Left ventricle myocardium superior (tissue), 1 donor: ENCODE data around the gene PREX1. TPM values are rescaled to one million over a fixed set of nuclear protein-coding genes. Genes with fewer than 3 reads are reported as not detected.
"Not testable (repeated sequence)": the region's sequence is repeated elsewhere in the genome, so short reads cannot be mapped to it uniquely, and the experiment has no call there.

Source experiments
- ATAC-seq: fragments of 200-7000 bp; cut with Tn5 transposase; one replicate; pipeline ENCODE4 v1.9.1; 2020; ENCODE audit warnings: mild to moderate bottlenecking, moderate library complexity
- DNase-seq: peaks from one replicate; pipeline ENCODE4 v3.0.0-alpha.2; 2020
- intact Hi-C: fragments of 100-400 bp; cut with micrococcal nuclease; formaldehyde crosslinking; loops from one replicate; pipeline ENCODE4 v1.11.0; 2022
- total RNA-seq: library from RNA; stranded (reverse); fragmentation: NEBNext Ultra II Directional; extraction: Animal tissue kit (Norgen Biotek cat#: 25700); gene quantifications from one replicate; pipeline ENCODE4 v1.2.1, GENCODE V29; 2021
- donor health status: DM: no; HTN: yes; CAD: no; lungs with severe emphysema.

The PREX1 gene
- total RNA-seq, 1 donor from 2014 or later, result 8.3 TPM

DNA sequence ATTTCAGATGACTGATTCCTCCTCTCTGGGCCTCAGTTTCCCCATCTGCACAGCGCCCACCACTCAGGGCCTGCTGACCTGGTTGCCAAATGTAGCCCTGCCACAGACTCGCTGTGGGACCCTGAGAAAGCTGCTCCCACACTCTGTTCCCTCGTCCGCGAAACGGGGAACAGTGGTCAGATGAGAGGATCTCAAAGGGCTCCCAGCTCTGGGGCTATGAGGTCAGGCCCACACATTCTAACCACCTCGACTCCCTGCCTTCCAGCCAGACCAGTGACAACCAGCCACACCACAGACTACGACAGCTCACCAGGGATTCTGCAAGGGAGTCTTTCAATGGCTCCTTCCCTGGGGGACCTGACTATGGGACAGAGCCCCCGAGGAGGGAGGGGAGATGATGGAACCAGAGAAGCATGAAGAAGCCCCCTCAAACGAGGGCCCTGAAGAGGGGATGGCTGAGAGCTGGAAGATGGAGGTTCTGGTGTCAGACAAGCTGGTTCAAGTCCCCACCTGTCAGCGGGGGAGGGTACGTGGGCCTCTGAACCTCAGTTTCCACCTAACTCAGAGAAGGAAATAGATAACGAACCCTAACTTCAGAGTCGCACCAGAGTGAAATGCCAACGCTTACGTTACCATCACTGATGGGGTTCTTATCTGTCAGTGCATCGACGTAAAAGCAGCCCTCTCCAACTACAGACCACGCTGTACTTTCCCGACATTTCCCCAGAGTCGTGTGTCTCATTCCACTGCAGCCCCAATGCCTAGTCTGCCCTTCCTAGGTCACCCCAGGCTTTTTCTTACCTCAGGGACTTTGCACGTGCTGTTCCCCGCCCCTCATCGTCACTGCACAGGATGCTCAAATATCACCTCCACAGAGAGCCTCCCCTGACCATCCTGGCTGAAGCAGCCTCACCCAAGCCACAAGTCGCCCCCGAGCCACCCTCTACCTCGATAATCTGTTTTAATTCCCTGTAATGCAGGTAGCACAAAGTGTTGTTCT is 60.5 kb downstream of the PREX1 start:
- intact Hi-C loops, result no loop called here
- DNase-seq, result no peak
- ATAC-seq, result no peak

DNA sequence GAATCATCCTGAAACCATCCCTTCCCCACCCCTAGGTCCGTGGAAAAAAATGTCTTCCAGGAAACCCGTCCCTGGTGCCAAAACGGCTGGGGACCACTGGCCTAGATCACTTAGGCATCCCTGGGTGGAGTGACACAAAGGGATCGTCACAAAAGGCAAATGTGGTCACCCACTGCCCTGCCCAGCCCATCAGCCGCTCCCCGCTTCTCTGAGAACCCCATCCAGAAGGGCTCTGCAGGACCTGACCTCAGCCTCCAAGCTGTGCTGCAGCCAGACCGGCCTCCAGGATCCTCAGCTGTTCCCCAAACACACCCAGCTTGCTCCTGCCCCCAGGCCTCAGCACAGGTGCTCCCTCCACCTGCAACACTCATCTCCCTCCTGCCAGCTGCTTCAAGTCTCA is 61.6 kb downstream of the PREX1 start:
- DNase-seq (no peak), ATAC-seq (no peak)
- intact Hi-C loops, result no loop called here

DNA sequence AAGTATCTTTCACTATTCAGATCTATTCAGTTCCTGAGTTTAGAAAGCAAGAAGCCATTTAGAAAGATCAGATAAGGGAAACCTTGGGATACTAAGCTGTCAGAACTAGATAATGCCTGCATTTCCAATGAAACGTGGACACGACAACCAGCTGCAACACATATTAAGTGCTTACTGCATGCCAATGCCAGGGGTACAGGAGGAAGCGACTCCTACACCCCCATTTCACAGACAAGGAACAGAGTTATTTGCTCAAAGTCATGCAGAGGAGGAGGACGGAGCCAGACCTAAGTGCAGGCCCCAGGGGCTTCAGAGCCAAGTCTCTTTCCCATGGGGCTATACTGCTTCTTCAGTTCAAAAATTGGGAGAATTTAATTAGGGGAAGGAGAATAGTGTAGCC is 62.4 kb downstream of the PREX1 start:
- intact Hi-C loops, result no loop called here
- ATAC-seq (no peak), DNase-seq (no peak)

DNA sequence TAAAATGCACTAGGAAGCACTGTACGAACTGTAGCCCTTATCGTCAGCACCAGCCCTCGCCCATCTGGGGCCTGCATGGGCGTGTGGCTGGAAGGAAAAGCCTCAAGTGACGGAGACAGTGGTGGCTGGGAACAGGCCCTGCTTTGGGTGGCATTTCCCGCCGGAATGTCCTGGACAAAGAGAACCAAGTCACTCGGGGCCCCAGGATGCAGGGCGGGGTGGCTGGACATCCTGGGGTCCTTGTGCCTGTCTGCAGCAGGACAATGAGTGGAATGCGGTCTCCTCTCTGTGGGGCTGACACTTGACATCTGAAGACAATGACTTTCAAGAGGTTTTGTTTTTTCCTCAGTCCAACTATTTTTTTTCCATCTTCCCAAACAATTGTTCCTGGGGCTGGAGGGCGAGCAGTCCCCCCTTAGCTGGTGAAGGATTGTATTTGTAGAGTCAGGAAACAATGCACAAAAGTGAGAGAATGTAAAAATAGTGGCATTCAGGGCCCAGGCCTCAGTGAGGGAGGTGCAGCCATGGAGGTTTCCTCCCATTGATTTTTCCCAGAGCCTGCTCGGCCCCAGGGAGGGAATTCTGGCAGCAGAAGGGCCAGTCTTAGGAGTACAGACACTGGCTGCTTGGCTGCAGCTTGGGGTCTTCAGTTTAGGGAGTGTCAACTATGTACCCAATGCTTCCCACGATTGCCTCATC is 64.4 kb downstream of the PREX1 start:
- intact Hi-C loops, result no loop called here
- DNase-seq (peak; percentile 53), ATAC-seq (peak; percentile 65)

DNA sequence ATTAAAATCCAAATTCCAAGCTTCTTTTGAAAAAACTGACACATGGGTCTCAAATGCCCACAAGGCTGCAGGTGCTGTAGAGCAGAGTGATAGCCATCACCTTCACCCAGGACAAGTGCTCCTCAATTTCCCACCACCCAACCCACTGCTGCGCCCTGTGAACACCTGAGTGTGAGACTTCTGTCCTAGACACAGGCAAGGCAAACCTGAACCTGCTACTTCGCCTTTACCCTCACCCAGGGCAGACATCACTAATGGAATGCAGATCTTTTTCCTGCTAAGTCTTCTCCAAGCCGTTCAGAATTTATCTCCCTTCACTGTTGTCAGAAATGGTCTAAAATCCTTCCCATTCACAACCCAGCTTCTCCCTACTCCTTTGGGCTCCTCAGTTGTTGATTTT is 65.9 kb downstream of the PREX1 start:
- DNase-seq (no peak), ATAC-seq (no peak)
- intact Hi-C loops, result no loop called here

DNA sequence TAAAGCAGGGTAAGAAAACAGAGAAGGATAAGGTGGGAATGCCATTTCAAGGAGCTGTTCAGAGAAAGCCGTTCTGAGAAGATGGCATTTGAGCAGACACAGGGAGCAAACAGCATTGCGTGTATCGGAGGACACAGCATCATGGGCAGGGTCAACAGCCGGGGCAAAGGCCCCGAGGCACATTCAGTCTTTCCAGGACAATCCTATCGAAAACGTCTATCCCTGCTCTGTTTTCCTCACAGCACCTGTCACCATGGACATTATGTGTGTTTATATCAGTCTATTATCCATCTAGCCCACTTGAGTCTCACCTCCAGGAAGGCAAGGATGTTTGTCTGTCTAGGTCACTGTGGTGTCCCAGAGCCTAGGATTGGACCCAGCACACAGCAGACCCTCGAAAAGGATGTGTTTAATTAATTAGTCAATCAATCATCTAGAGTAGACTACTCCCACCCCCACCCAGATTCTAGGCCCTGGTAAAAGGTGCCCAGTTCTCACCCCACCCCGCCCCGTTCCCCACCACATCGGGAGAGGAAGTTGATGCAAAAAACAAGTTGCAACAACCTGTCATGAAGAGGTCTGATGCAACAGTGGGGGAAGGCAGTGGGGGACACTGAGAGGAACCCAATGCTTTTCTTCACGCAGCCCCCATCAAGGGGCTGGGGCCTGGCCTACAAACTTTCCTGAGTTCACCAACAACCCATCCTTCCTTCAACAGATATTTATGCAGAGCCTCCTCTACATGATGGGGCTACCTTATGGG is 66.6 kb downstream of the PREX1 start:
- intact Hi-C loops, result no loop called here
- no peak for DNase-seq
- ATAC-seq, result peak; percentile 35

DNA sequence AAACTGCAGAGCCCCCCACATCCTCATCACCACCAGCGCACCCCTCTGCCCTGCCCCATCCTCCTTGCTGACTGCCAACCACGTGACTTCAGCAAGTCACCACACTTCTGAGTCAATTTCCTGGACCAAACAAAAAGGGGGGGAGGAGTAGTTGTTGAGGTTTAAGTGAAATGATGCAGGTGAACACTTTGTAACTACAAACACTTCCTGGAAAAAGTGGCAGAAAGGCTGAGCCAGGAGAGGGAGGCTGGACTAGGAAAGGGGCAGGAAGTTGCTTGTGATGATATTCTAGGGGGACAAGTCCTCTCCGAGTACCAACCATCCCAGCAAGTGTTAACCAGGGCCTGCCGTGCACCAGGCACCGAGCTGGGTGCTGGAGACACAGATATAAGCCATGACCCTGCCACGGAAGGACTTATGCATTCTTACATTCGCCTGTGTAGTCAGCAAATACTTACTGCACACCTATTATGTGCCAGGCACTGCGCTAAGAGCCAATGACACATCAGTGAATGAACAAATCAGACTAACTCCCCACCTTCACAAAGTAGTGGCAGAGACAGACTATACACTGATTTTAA is 67.3 kb downstream of the PREX1 start:
- DNase-seq, result no peak
- peak; percentile 51 for ATAC-seq
- intact Hi-C loops, result no loop called here

DNA sequence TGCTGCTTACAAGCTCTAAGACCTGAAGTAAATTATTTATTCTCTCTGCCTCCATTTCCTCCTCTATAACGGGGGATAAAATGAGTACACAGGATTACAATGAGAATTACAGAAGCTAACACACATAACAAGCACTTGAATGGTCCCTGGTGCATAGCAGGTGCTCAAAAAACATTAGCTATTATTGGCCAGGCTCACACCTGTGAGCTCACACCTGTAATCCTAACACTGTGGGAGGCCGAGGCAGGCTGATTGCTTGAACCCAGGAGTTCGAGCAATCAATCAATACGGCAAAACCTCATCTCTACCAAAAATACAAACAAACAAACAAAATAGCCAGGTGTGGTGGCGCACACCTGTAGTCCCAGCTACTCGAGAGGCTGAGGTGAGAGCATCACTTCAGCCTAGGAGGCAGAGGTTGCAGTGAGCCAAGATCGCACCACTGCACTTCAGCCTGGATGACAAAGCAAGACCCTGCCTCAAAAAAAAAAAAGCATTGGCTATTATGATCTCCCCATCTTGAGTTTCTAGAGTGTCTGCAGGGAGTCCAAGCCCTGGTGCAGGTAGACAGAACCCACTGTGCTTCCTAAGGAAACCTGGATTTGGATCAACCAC is 68.1 kb downstream of the PREX1 start:
- intact Hi-C loops, result no loop called here
- DNase-seq (no peak), ATAC-seq (no peak)

DNA sequence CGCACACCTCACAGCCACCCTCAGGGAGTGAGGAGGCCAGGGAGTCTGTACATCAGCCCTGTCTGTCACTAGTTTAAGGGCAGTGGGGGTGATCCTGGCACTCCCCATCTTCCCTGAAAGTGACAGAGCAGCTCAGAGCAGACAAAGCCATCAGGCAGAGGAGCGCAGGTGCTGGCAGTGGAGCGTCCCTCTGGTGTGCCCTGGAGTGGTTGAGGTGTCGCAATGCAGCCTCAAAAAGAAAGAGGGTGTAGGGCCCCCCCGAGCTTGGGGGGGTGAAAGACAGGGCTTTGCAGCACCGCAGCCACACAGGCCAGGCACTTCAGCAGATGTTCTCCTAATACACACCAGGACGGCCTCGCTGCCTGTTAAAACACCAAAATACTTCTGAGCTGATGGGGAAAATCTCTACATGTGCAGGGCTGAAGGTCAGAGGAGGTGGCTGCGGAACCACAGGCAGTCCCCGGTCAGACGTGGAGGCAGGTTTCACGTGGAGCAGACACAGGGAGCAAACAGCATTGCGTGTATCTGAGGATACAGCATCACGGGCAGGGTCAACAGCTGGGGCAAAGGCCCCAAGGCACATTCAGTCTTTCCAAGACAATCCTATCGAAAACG is 69.5 kb downstream of the PREX1 start:
- no peak for ATAC-seq
- DNase-seq, result no peak
- intact Hi-C loops, result no loop called here

DNA sequence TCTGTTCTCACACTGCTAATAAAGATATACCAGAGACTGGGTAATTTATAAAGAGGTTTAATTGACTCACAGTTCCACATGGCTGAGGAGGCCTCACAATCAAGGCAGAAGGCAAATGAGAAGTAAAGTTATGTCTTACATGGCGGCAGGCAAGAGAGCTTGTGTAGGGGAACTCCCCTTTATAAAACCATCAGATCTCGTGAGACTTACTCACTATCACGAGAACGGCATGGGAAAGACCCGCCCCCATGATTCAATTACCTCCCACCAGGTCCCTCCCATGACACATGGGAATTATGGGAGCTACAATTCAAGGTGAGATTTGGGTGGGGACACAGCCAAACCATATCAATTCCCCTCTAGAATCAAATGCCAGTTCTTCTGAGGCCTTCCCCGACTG is 71.0 kb downstream of the PREX1 start:
- DNase-seq, ATAC-seq, intact Hi-C loops: not testable (repeated sequence)

DNA sequence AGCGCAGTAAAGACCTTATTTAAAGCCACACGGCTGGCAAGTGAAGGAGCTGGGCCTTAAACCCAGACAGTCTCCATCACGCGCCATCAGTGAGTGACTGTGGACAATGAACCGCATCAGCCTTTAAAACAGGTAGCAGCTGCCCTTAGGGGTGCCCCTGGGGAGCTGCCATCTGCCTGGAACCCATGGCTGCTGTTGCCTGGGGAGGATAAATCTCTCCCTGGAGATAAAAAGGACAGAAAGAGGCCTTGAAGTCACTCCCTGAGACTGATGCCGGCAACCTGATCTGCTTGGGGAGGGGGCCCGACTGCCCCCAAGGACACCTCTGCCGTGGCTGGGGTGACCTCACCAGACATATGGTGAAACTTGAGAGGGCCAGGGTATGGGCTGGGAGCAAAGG is 73.5 kb downstream of the PREX1 start:
- ATAC-seq, result no peak
- DNase-seq, result no peak
- intact Hi-C loops, result no loop called here

DNA sequence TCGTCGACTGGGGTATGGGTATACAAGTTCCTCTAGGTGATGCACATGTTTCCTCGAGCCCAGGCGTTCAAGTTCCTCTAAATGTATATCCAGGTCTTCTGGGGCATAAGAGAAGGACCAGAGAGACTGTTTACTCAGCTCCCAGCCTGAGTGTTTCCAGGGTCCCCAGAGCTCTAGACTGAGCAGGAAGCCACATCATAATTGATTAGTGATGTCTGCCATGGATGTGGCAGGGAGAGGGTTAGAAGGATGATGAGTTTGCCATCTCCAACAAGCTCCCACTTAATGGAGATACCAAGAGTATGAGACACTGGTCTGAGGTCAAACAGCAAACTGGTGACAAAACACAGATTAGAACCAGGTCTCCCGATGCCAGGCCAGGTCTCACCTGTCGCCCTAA is 74.8 kb downstream of the PREX1 start:
- intact Hi-C loops, result no loop called here
- ATAC-seq (no peak), DNase-seq (no peak)

DNA sequence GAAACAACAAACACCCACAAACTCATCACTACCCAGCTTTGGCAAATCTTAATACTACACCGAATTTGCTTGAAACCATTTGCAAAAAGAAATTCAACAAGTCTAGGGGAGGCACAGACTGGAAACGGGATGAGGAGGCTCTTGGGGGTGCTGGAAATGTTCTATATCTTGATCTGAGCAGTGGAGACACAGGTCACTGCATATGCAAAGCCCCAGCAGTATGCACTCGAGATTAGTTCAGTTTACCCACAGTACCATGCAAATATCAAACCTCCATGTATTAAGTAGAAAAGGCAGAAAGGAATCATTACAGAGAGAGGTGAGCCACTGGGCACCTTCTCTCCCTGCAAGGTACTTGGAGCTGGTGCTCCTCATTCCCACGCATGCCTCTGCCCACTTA is 75.9 kb downstream of the PREX1 start:
- intact Hi-C loops, result no loop called here
- ATAC-seq, result no peak
- no peak for DNase-seq

DNA sequence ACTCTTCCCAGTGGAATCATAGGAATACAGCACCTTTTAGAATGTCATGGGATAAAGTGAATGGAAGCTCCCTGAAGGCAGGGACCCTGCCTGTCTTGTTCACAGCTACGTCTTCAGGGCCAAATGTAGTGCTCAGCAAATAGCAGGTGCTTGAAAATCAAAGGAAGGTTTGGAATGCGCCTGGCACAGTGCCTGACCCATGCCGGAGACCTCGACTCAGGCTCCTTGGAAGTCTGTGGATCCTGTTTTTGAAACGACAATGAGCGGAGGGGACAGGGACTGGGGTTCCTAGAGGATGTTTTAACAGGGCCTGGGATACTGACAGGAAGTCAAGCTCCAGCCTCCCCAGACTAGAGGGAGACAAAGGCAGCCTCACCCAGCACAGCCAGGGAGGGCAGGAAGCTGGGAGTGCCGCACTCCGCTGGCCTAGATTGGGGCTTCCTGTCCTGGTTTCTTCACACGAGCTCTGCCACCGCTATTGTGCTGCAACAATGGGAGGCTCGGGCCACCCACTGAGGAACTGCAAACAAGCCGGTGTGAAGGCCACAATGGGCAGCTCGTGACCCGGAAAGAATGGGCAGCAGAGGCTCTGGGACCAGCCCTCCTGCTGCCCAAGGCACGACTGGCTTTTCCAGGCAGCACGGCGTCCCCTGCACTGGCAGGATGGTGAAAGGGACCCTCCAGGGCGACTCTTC is 76.7 kb downstream of the PREX1 start:
- DNase-seq, result peak; percentile 71
- intact Hi-C loops, result no loop called here
- ATAC-seq, result peak; percentile 87

DNA sequence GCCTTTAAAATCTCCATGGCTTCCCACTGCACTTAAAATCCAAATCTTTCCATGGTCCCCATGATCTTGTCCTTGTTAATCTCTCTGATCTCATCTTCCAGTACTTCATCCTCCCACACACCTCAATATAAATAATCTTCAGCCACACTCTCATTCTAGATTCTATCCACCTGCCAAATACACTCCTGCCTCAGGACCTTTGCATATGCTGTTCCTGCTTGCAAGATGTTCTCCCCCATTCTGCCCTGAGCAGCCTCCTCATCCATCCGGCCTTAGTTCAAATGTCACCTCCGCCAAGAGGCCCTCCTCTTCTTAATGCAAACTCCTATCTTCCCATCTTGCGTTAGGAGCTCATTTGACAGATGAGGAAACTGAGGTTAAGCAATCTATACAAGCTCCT is 77.4 kb downstream of the PREX1 start:
- no peak for ATAC-seq
- no peak for DNase-seq
- intact Hi-C loops, result no loop called here

DNA sequence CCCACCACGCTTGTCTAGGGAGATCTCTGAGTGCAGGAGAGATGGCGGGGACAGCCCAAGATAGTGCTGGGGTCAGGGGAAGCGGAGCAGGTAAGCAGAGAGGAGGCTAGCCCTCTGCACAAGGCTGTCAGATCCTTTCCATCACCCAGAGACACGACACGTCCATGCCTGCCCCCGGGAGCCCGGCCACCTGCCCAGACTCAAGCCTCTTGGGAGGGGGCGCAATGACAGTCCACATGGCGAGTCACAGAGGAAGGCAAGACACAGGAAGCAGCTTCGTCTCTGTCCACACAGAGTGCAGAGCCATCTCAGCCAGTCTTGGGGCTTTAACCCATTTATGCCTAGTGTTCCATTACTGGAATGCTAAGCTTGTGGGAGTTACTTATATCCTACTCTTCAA is 78.4 kb downstream of the PREX1 start:
- intact Hi-C loops, result no loop called here
- ATAC-seq, result no peak
- no peak for DNase-seq

DNA sequence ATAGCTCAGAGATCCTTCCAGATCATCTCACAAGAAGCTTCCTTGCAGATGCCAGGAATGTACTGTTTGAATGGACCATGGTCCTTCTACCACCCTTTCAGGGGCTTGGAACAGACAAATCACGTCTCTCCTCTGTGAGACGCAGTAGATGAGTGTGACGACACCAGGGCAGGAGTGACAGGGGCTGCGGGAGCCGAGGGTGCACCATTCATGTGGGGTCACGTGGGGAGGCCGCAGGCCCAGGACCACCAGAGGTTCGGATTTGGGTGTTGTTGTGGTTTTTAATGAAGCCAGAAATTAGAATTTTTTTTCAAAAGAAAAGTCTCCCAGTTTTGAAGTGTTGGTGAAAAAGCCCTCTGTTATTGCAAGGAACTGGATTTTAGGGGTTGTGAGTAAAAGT is 79.2 kb downstream of the PREX1 start:
- DNase-seq (no peak), ATAC-seq (no peak)
- intact Hi-C loops, result no loop called here

DNA sequence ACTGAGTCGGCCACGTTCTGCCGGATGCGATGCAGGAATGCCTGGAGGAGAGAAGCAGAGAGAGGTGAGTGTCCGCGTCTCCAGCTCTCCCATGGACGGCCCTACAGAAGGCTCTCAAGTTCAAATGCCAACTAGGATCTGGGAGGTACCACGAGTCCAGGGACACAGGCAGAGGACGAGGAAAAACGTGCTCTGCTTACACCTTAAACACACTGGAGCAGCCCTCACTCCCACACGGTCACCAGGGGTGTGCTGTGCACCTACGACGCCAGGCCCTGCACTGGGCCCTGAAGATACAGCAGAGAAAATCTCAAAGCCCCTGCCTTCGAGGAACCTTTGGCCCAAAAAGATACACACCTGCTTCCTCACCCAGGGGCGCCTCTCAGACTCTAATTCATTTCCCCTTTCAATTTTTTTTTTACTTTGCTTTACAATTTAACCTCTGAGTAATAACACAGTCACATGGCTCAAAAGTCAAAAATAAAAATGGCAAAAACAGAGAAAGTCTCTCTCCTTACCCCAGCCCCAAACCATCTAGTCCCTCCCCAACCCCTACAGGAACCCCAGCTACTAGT is 79.9 kb downstream of the PREX1 start:
- intact Hi-C loops, result no loop called here
- no peak for ATAC-seq
- no peak for DNase-seq
